ENCODE results near the gene HDAC4. TPM values are rescaled to one million over a fixed set of nuclear protein-coding genes. Genes with fewer than 3 reads are reported as not detected.

HDAC4 gene
- total and polyA plus RNA-seq, 9 of the 15 experiments (the other 6 are each of a cell fraction or from before 2014, with no cell fraction given), result 0.11 to 20.2 (median 4.0) TPM

DNA sequence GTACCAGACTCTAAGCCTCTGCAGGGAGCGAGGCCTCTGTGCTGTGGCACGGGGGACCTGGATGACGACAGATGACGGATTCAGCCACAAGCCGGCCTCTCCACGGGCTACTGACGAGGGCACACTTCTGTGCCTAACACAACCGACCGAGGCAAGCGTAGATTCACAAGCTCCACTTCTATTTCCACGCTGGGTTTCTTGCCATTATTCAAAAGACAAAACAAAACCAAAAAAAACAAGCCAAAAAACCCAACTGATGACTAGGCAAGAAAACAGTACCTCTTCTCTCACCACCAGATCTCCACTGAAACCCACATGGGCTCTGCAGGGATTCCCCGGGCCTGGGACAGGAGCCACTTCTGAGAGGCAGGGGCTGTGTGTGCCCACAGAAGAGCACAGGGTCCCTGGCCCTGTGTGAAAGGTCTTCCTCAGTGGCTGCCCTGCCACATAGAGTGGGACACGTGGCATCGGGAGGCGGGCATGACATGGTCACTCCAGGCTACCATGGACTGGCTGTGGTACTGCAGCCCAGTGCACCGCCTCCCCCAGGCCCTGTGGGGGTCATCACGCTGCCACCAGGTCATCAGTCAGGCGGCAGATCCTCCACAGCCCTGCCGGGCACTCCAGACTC lies 254.7 kb downstream of the HDAC4 start:
- CTCF ChIA-PET (ENCODE audit: low intra/inter-chr PET ratio), result no interaction called here
- BruUV-seq (replicated peaks), result no TSS peak
- TF ChIP-seq, protein P1, sequence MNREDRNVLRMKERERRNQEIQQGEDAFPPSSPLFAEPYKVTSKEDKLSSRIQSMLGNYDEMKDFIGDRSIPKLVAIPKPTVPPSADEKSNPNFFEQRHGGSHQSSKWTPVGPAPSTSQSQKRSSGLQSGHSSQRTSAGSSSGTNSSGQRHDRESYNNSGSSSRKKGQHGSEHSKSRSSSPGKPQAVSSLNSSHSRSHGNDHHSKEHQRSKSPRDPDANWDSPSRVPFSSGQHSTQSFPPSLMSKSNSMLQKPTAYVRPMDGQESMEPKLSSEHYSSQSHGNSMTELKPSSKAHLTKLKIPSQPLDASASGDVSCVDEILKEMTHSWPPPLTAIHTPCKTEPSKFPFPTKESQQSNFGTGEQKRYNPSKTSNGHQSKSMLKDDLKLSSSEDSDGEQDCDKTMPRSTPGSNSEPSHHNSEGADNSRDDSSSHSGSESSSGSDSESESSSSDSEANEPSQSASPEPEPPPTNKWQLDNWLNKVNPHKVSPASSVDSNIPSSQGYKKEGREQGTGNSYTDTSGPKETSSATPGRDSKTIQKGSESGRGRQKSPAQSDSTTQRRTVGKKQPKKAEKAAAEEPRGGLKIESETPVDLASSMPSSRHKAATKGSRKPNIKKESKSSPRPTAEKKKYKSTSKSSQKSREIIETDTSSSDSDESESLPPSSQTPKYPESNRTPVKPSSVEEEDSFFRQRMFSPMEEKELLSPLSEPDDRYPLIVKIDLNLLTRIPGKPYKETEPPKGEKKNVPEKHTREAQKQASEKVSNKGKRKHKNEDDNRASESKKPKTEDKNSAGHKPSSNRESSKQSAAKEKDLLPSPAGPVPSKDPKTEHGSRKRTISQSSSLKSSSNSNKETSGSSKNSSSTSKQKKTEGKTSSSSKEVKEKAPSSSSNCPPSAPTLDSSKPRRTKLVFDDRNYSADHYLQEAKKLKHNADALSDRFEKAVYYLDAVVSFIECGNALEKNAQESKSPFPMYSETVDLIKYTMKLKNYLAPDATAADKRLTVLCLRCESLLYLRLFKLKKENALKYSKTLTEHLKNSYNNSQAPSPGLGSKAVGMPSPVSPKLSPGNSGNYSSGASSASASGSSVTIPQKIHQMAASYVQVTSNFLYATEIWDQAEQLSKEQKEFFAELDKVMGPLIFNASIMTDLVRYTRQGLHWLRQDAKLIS (CRISPR knock-in tag; IDR thresholded peaks at IDR 0.05), result no peak
- TF ChIP-seq ZKSCAN8 (CRISPR knock-in tag; IDR thresholded peaks at IDR 0.05), result no peak
- TF ChIP-seq HEY1 (CRISPR knock-in tag; IDR thresholded peaks at IDR 0.05; ENCODE audit: borderline replicate concordance), result no peak
- TF ChIP-seq, protein P2, sequence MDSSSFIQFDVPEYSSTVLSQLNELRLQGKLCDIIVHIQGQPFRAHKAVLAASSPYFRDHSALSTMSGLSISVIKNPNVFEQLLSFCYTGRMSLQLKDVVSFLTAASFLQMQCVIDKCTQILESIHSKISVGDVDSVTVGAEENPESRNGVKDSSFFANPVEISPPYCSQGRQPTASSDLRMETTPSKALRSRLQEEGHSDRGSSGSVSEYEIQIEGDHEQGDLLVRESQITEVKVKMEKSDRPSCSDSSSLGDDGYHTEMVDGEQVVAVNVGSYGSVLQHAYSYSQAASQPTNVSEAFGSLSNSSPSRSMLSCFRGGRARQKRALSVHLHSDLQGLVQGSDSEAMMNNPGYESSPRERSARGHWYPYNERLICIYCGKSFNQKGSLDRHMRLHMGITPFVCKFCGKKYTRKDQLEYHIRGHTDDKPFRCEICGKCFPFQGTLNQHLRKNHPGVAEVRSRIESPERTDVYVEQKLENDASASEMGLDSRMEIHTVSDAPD (CRISPR knock-in tag; IDR thresholded peaks at IDR 0.05), result no peak
- no peak for TF ChIP-seq RBM14 (IDR thresholded peaks at IDR 0.05; ENCODE audit: borderline replicate concordance, insufficient read depth, low read depth, low read length)
- no peak for TF ChIP-seq ILK (tag; IDR thresholded peaks at IDR 0.05; ENCODE audit: borderline replicate concordance, low read depth)
- TF ChIP-seq ZFPM2 (CRISPR knock-in tag; IDR thresholded peaks at IDR 0.05), result no peak
- no peak for TF ChIP-seq SAFB (IDR thresholded peaks at IDR 0.05; ENCODE audit: borderline replicate concordance, low read depth, low read length)
- no peak for TF ChIP-seq IRF2 (CRISPR knock-in tag; IDR thresholded peaks at IDR 0.05)
- no peak for TF ChIP-seq HOXB6 (CRISPR knock-in tag; IDR thresholded peaks at IDR 0.05; ENCODE audit: borderline replicate concordance)
- no peak for TF ChIP-seq HLTF (IDR thresholded peaks at IDR 0.05)
- TF ChIP-seq, protein P3, sequence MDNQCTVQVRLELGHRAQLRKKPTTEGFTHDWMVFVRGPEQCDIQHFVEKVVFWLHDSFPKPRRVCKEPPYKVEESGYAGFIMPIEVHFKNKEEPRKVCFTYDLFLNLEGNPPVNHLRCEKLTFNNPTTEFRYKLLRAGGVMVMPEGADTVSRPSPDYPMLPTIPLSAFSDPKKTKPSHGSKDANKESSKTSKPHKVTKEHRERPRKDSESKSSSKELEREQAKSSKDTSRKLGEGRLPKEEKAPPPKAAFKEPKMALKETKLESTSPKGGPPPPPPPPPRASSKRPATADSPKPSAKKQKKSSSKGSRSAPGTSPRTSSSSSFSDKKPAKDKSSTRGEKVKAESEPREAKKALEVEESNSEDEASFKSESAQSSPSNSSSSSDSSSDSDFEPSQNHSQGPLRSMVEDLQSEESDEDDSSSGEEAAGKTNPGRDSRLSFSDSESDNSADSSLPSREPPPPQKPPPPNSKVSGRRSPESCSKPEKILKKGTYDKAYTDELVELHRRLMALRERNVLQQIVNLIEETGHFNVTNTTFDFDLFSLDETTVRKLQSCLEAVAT (IDR thresholded peaks at IDR 0.05), result no peak
- TF ChIP-seq RBM17 (IDR thresholded peaks at IDR 0.05; ENCODE audit: borderline replicate concordance, low read depth, low read length), result no peak
- TF ChIP-seq ZC3H8 (IDR thresholded peaks at IDR 0.05), result no peak
- no peak for TF ChIP-seq STAT5B (CRISPR knock-in tag; IDR thresholded peaks at IDR 0.05)

More for the DNA sequence above, 254.7 kb downstream of the HDAC4 start:
- Histone ChIP-seq H3K9ac (ENCODE audit: insufficient read depth in 1 of 2, low read depth in 2 of 2, low read length in 2 of 2) (no peak overlapping the region), H3K9me3 (replicated peaks; ENCODE audit: control insufficient read depth, insufficient read depth, low read depth, low read length) (no peaks in the 10 kb centered on the region), H3K79me2 (ENCODE audit: control insufficient read depth, insufficient read depth, low read length) (no peaks in the 10 kb centered on the region), H4K20me1 (replicated peaks; ENCODE audit: control insufficient read depth, insufficient read depth, low read length) (0 out of 2 replicates have a peak, but pooled peaks cover 7% of the 10 kb centered on the region), H2AFZ (ENCODE audit: low read depth, low read length) (no peak overlapping the region), H3K4me1 (replicated peaks in 1 of 2; ENCODE audit: control insufficient read depth in 2 of 2, insufficient read depth in 2 of 2, low read length in 2 of 2) (no peaks in the 10 kb centered on the region), H3K27me3 (ENCODE audit: control insufficient read depth in 2 of 2, insufficient read depth in 2 of 2, low read length in 2 of 2) (no peaks in the 10 kb centered on the region), H3K9me1 (ENCODE audit: control insufficient read depth, insufficient read depth, low read length) (no peaks in the 10 kb centered on the region), H3K4me3 (no peak overlapping the region), H3K27ac (ENCODE audit: extremely low read depth, low read depth, low read length) (no peak overlapping the region), H3K36me3 (ENCODE audit: control insufficient read depth, insufficient read depth, low read length) (peaks cover 10% of the 10 kb centered on the region; the same call in 2 of the 3 replicates), H3K4me2 (ENCODE audit: insufficient read depth, low read length) (no peak overlapping the region)
- POLR2A ChIA-PET, result no interaction called here
- no peak for FAIRE-seq
- DNase-seq (ENCODE audit: extremely low read depth in 1 of 4, low spot score in 3 of 4), result no peak
- WGBS (ENCODE audit: insufficient coverage, low coverage, missing lambda C conversion rate), result 90% methylated on average over 11 of the region's 19 CpGs
- intact Hi-C loops (cut with micrococcal nuclease), result no loop called here
- in situ Hi-C loops (cut with MboI), result no loop called here
- ATAC-seq, result no peak
